WTC11 (cell line): ENCODE measurements around the gene NPIPA5. TPM values are rescaled to one million over a fixed set of nuclear protein-coding genes. Genes with fewer than 3 reads are reported as not detected.
"Not testable (repeated sequence)": the region's sequence is repeated elsewhere in the genome, so short reads cannot be mapped to it uniquely, and the experiment has no call there.

Source experiments
- ATAC-seq: fragments of 200-7000 bp; cut with Tn5 transposase; 2 replicates; pipeline ENCODE4 v1.10.0; 2021; ENCODE audit warnings: mild to moderate bottlenecking, moderate library complexity
- CTCF ChIA-PET: fragments of 300-600 bp; sonication (Branson Sonifier 250); formaldehyde crosslinking; loops from one replicate; lab custom pipeline; 2021; ENCODE audit warnings: antibody characterized with exemption; lab: Charles Lee
- POLR2A ChIA-PET: fragments of 350-600 bp; sonication (Branson Sonifier 250); formaldehyde crosslinking; loops from one replicate; lab custom pipeline; 2021; ENCODE audit warnings: antibody characterized with exemption; lab: Charles Lee
- DNase-seq: peaks from one replicate; pipeline ENCODE4 v3.0.0; 2021; ENCODE audit warnings: low spot score
- H3K27ac Mint-ChIP-seq: 2 replicates; pipeline ENCODE4 v1.8.0; 2021; ENCODE audit warnings: mixed read lengths
- H3K27me3 Mint-ChIP-seq: 2 replicates; pipeline ENCODE4 v1.8.0; 2021; ENCODE audit warnings: low read depth, mild to moderate bottlenecking, moderate library complexity, mixed read lengths
- H3K36me3 Mint-ChIP-seq: 2 replicates; pipeline ENCODE4 v1.8.0; 2021; ENCODE audit warnings: mixed read lengths
- H3K4me1 Mint-ChIP-seq: 2 replicates; pipeline ENCODE4 v1.8.0; 2022; ENCODE audit warnings: mixed read lengths
- H3K4me3 Mint-ChIP-seq: 2 replicates; pipeline ENCODE4 v1.8.0; 2021; ENCODE audit warnings: mild to moderate bottlenecking, moderate library complexity, mixed read lengths
- H3K9me3 Mint-ChIP-seq: 2 replicates; pipeline ENCODE4 v1.8.0; 2021; ENCODE audit warnings: mixed read lengths
- CREB1 ChIP-seq: sonication (generic); formaldehyde crosslinking; IDR thresholded peaks from 2 replicates; pipeline ENCODE4 v1.8.0; 2023; ENCODE audit warnings: mild to moderate bottlenecking, missing genetic modification reagents
- ELF4 ChIP-seq: sonication (generic); formaldehyde crosslinking; IDR thresholded peaks from 2 replicates; pipeline ENCODE4 v1.8.1; 2022; ENCODE audit warnings: low read depth, mild to moderate bottlenecking, moderate library complexity, missing genetic modification reagents
- FOXJ3 ChIP-seq: sonication (generic); formaldehyde crosslinking; IDR thresholded peaks from 2 replicates; pipeline ENCODE4 v1.9.0; 2021; ENCODE audit warnings: missing genetic modification reagents, mild to moderate bottlenecking, borderline replicate concordance
- MYBL2 ChIP-seq: sonication (generic); formaldehyde crosslinking; IDR thresholded peaks from 2 replicates; pipeline ENCODE4 v1.8.1; 2023; ENCODE audit warnings: mild to moderate bottlenecking, moderate library complexity, missing genetic modification reagents
- NFE2L1 ChIP-seq: sonication (generic); formaldehyde crosslinking; IDR thresholded peaks from 2 replicates; pipeline ENCODE4 v1.8.1; 2023; ENCODE audit warnings: missing genetic modification reagents
- RELA ChIP-seq: sonication (generic); formaldehyde crosslinking; IDR thresholded peaks from 2 replicates; pipeline ENCODE4 v1.8.1; 2022; ENCODE audit warnings: missing genetic modification reagents, mild to moderate bottlenecking, borderline replicate concordance
- SP1 ChIP-seq: sonication (generic); formaldehyde crosslinking; conservative IDR thresholded peaks from 2 replicates; pipeline ENCODE4 v1.8.1; 2022; ENCODE audit warnings: missing genetic modification reagents
- TEAD1 ChIP-seq: sonication (generic); formaldehyde crosslinking; IDR thresholded peaks from 2 replicates; pipeline ENCODE4 v1.8.0; 2022; ENCODE audit warnings: mild to moderate bottlenecking, missing genetic modification reagents
- ZNF121 ChIP-seq: sonication (generic); formaldehyde crosslinking; IDR thresholded peaks from 2 replicates; pipeline ENCODE4 v1.8.0; 2023; ENCODE audit warnings: missing genetic modification reagents
- ZNF416 ChIP-seq: fragments of 250-450 bp; sonication (Bioruptor Pico); IDR thresholded peaks from 2 replicates; pipeline ENCODE4 v1.9.0; 2021; ENCODE audit warnings: mild to moderate bottlenecking, inconsistent platforms
- total RNA-seq: library from RNA; stranded (reverse); gene quantifications from 3 replicates; pipeline ENCODE4 v1.2.3, GENCODE V29; 2021
- TF ChIP-seq, protein P1 (sequence below): fragments of 250-450 bp; sonication (Bioruptor Pico); conservative IDR thresholded peaks from 2 replicates; pipeline ENCODE4 v1.9.0; 2021; ENCODE audit warnings: mild to moderate bottlenecking
- TF ChIP-seq, protein P2 (sequence below): sonication (generic); formaldehyde crosslinking; IDR thresholded peaks from 2 replicates; pipeline ENCODE4 v1.8.1; 2022; ENCODE audit warnings: missing genetic modification reagents, borderline replicate concordance
- TF ChIP-seq, protein P3 (sequence below): sonication (generic); formaldehyde crosslinking; IDR thresholded peaks from 2 replicates; pipeline ENCODE4 v1.8.1; 2022; ENCODE audit warnings: low read depth, mild to moderate bottlenecking, moderate library complexity, missing genetic modification reagents, borderline replicate concordance
- TF ChIP-seq, protein P4 (sequence below): fragments of 250-450 bp; sonication (Bioruptor Pico); IDR thresholded peaks from 2 replicates; pipeline ENCODE4 v1.9.0; 2021; ENCODE audit warnings: mild to moderate bottlenecking, borderline replicate concordance
- TF ChIP-seq, protein P5 (sequence below): sonication (generic); formaldehyde crosslinking; IDR thresholded peaks from 2 replicates; pipeline ENCODE4 v1.8.1; 2023; ENCODE audit warnings: mild to moderate bottlenecking, missing genetic modification reagents, moderate library complexity
- TF ChIP-seq, protein P6 (sequence below): sonication (generic); formaldehyde crosslinking; IDR thresholded peaks from 2 replicates; pipeline ENCODE4 v1.8.0; 2023; ENCODE audit warnings: mild to moderate bottlenecking, missing genetic modification reagents
- TF ChIP-seq, protein P7 (sequence below): sonication (generic); formaldehyde crosslinking; IDR thresholded peaks from 2 replicates; pipeline ENCODE4 v1.8.0; 2022; ENCODE audit warnings: mild to moderate bottlenecking, missing genetic modification reagents

The NPIPA5 gene
- total RNA-seq, 1 experiment from 2014 or later: 9.1 TPM

DNA sequence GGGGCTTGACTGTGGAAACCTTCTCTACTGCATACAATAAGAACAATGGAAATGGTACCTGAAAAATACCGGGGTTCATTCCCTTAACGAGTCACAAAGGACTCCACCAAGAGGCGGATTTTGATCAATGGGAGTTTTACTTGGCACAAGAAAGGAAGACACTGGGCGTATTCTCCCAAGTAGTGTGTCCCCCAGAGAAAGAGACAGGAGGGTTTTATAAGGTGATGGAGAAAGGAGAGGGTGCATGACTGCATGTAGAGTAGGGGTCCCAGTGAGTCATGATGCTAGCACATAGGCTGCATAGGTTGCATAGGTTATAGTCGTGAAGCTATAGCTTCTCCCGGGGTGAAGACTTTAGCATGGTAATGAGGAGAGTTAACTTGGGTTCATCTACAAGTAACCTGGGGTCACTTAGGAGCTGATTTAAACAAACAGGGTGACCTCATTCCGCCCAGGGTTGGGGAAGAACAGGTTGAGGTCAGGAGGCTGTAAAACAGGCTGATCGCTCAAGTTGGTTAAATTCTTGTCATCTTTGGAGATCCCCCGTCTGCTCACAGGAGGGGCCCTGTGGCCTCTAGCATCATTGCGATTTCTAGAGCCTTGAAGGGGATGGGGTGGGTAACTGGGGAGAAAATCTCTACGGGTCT is 19.0 kb upstream of the NPIPA5 start:
- Mint-ChIP-seq H3K4me3 (peak overlapping the region; percentile 66; the same call in 1 of the 2 replicates), H3K27me3 (peaks cover 4% of the 10 kb centered on the region), H3K9me3 (no peaks in the 10 kb centered on the region), H3K36me3 (no peaks in the 10 kb centered on the region), H3K4me1 (peaks cover 26% of the 10 kb centered on the region), H3K27ac (no peak overlapping the region)
- DNase-seq (no peak), ATAC-seq (no peak)
- TF ChIP-seq, protein P1, sequence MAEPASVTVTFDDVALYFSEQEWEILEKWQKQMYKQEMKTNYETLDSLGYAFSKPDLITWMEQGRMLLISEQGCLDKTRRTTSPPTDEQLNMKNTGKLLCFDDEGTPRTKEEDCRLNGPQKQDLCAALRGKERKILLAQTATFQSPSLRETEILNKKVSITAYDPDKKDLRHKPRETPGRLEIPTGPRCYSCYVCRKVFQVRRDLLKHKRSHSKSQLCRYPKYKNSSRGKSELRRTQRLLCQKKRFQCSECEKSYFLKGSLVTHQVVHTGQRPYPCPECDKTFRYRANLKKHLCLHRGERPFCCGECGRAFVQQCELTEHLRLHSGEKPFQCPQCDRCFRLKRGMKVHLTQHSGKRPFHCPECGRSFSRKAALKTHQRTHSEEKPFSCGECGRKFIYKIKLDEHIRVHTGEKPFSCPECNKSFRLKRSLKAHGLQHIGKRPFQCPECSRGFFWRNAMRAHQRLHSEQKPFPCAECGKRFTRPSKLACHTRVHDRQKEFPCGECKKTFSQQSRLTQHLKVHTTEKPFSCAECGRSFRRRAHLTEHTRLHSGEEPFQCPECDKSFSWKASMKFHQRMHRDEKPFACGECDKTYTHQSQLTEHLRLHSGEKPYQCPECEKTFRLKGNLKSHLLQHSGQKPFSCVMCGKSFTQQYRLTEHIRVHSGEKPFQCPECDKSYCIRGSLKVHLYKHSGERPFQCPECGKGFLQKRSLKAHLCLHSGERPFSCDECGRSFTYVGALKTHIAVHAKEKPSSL: no peak
- TF ChIP-seq TEAD1 (CRISPR knock-in tag) (no peak), ZNF416 (CRISPR knock-in tag) (no peak), RELA (CRISPR knock-in tag) (no peak), CREB1 (CRISPR knock-in tag) (no peak), FOXJ3 (CRISPR knock-in tag) (no peak), NFE2L1 (CRISPR knock-in tag) (no peak), ZNF121 (CRISPR knock-in tag) (no peak), SP1 (CRISPR knock-in tag) (no peak), ELF4 (no peak), MYBL2 (CRISPR knock-in tag) (no peak)
- TF ChIP-seq, protein P2, sequence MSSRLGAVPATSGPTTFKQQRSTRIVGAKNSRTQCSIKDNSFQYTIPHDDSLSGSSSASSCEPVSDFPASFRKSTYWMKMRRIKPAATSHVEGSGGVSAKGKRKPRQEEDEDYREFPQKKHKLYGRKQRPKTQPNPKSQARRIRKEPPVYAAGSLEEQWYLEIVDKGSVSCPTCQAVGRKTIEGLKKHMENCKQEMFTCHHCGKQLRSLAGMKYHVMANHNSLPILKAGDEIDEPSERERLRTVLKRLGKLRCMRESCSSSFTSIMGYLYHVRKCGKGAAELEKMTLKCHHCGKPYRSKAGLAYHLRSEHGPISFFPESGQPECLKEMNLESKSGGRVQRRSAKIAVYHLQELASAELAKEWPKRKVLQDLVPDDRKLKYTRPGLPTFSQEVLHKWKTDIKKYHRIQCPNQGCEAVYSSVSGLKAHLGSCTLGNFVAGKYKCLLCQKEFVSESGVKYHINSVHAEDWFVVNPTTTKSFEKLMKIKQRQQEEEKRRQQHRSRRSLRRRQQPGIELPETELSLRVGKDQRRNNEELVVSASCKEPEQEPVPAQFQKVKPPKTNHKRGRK (CRISPR knock-in tag): no peak
- TF ChIP-seq, protein P3, sequence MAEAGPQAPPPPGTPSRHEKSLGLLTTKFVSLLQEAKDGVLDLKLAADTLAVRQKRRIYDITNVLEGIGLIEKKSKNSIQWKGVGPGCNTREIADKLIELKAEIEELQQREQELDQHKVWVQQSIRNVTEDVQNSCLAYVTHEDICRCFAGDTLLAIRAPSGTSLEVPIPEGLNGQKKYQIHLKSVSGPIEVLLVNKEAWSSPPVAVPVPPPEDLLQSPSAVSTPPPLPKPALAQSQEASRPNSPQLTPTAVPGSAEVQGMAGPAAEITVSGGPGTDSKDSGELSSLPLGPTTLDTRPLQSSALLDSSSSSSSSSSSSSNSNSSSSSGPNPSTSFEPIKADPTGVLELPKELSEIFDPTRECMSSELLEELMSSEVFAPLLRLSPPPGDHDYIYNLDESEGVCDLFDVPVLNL (CRISPR knock-in tag): no peak
- TF ChIP-seq, protein P4, sequence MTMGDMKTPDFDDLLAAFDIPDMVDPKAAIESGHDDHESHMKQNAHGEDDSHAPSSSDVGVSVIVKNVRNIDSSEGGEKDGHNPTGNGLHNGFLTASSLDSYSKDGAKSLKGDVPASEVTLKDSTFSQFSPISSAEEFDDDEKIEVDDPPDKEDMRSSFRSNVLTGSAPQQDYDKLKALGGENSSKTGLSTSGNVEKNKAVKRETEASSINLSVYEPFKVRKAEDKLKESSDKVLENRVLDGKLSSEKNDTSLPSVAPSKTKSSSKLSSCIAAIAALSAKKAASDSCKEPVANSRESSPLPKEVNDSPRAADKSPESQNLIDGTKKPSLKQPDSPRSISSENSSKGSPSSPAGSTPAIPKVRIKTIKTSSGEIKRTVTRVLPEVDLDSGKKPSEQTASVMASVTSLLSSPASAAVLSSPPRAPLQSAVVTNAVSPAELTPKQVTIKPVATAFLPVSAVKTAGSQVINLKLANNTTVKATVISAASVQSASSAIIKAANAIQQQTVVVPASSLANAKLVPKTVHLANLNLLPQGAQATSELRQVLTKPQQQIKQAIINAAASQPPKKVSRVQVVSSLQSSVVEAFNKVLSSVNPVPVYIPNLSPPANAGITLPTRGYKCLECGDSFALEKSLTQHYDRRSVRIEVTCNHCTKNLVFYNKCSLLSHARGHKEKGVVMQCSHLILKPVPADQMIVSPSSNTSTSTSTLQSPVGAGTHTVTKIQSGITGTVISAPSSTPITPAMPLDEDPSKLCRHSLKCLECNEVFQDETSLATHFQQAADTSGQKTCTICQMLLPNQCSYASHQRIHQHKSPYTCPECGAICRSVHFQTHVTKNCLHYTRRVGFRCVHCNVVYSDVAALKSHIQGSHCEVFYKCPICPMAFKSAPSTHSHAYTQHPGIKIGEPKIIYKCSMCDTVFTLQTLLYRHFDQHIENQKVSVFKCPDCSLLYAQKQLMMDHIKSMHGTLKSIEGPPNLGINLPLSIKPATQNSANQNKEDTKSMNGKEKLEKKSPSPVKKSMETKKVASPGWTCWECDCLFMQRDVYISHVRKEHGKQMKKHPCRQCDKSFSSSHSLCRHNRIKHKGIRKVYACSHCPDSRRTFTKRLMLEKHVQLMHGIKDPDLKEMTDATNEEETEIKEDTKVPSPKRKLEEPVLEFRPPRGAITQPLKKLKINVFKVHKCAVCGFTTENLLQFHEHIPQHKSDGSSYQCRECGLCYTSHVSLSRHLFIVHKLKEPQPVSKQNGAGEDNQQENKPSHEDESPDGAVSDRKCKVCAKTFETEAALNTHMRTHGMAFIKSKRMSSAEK (CRISPR knock-in tag): no peak
- TF ChIP-seq, protein P5, sequence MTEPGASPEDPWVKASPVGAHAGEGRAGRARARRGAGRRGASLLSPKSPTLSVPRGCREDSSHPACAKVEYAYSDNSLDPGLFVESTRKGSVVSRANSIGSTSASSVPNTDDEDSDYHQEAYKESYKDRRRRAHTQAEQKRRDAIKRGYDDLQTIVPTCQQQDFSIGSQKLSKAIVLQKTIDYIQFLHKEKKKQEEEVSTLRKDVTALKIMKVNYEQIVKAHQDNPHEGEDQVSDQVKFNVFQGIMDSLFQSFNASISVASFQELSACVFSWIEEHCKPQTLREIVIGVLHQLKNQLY (CRISPR knock-in tag): no peak
- TF ChIP-seq, protein P6, sequence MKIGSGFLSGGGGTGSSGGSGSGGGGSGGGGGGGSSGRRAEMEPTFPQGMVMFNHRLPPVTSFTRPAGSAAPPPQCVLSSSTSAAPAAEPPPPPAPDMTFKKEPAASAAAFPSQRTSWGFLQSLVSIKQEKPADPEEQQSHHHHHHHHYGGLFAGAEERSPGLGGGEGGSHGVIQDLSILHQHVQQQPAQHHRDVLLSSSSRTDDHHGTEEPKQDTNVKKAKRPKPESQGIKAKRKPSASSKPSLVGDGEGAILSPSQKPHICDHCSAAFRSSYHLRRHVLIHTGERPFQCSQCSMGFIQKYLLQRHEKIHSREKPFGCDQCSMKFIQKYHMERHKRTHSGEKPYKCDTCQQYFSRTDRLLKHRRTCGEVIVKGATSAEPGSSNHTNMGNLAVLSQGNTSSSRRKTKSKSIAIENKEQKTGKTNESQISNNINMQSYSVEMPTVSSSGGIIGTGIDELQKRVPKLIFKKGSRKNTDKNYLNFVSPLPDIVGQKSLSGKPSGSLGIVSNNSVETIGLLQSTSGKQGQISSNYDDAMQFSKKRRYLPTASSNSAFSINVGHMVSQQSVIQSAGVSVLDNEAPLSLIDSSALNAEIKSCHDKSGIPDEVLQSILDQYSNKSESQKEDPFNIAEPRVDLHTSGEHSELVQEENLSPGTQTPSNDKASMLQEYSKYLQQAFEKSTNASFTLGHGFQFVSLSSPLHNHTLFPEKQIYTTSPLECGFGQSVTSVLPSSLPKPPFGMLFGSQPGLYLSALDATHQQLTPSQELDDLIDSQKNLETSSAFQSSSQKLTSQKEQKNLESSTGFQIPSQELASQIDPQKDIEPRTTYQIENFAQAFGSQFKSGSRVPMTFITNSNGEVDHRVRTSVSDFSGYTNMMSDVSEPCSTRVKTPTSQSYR (CRISPR knock-in tag): no peak
- TF ChIP-seq, protein P7, sequence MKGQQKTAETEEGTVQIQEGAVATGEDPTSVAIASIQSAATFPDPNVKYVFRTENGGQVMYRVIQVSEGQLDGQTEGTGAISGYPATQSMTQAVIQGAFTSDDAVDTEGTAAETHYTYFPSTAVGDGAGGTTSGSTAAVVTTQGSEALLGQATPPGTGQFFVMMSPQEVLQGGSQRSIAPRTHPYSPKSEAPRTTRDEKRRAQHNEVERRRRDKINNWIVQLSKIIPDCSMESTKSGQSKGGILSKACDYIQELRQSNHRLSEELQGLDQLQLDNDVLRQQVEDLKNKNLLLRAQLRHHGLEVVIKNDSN (CRISPR knock-in tag): no peak
- ChIA-PET CTCF (no interaction called here), POLR2A (no interaction called here)

DNA sequence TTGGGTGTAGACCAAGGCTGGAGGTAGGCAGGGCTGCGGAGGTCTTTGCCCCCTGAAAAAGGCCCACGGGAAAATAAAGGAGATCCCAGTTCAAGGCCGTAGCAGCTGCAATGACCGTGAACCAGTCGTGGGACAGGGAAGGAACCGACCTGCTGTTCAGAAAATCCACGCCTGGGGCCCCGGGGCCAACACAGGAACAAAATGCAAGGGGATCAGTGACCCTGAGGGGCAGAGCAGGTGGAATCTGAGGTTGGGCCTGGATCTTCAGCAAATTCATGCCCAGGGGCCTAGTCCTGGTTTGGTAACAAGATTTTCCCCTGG is 18.4 kb upstream of the NPIPA5 start:
- H3K27me3 Mint-ChIP-seq, DNase-seq, POLR2A ChIA-PET, H3K36me3 Mint-ChIP-seq, ATAC-seq, CTCF ChIA-PET, H3K9me3 Mint-ChIP-seq, H3K27ac Mint-ChIP-seq: not testable (repeated sequence)
- Mint-ChIP-seq H3K4me3 (peak overlapping the region; percentile 66), H3K4me1 (peaks cover 20% of the 10 kb centered on the region)
